Mononuclear cell (primary cell): ENCODE data around the gene DLGAP1. TPM values are rescaled to one million over a fixed set of nuclear protein-coding genes. Genes with fewer than 3 reads are reported as not detected.
"Not testable (repeated sequence)": the region's sequence is repeated elsewhere in the genome, so short reads cannot be mapped to it uniquely, and the experiment has no call there.

Experiments
- H3K27me3 ChIP-seq: 2 replicates; pipeline ENCODE4 v1.6.0; 2011; ENCODE audit warnings: low read length, control low read depth; ENCODE audit not compliant: insufficient read depth
- H3K4me1 ChIP-seq: 2 replicates; pipeline ENCODE4 v1.5.1; 2011; ENCODE audit warnings: mild to moderate bottlenecking, low read length, control low read depth; ENCODE audit not compliant: insufficient read depth
- H3K4me3 ChIP-seq: 2 replicates; pipeline ENCODE4 v1.5.1; 2011; ENCODE audit warnings: mild to moderate bottlenecking, low read length, moderate library complexity
- H3K9me3 ChIP-seq: 2 replicates; pipeline ENCODE4 v1.5.1; 2011; ENCODE audit warnings: low read depth, mild to moderate bottlenecking, control low read depth, low read length
- total RNA-seq: library from RNA; depleted of rRNA; stranded (reverse); fragments of >200 nt; gene quantifications from one replicate; pipeline ENCODE4 v1.2.3, GENCODE V29; 2012

DLGAP1 gene
- total RNA-seq, 1 donor, result 0.42 TPM

- Histone ChIP-seq H3K27me3 (no peaks in the 10 kb centered on the region), H3K4me1 (no peaks in the 10 kb centered on the region), H3K4me3 (no peak overlapping the region), H3K9me3 (no peaks in the 10 kb centered on the region)
Observed at GRCh38 chr18:4096486-4096885, 358.6 kb downstream of the DLGAP1 start.

DNA sequence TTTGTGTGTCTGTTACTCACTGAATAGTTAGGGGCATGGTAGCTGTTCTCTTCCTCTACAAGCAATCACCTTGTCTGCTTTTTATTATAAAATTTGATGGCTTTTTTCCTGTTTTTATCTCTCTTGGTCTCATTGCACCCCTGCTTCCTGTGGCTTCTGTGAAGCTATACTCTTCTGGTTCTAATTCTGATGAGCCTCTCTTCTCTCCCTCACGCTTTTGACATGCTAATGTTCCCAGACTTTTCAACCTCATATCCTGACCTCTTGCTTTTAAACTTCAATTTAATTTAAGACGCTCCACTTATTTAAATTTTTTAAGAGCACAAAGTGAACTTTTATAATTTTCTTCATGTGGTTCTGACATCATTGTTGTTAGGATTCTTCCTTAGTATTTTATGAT, 361.4 kb downstream of the DLGAP1 start:
- Histone ChIP-seq H3K4me1 (no peaks in the 10 kb centered on the region), H3K9me3 (no peaks in the 10 kb centered on the region), H3K27me3 (no peaks in the 10 kb centered on the region), H3K4me3 (no peak overlapping the region)

- H3K9me3 ChIP-seq, result peaks cover 7% of the 10 kb centered on the region
- no peaks in the 10 kb centered on the region for H3K27me3 ChIP-seq
- no peaks in the 10 kb centered on the region for H3K4me1 ChIP-seq
- H3K4me3 ChIP-seq, result no peak overlapping the region
Observed at GRCh38 chr18:4084382-4084900, 370.7 kb downstream of the DLGAP1 start.

GRCh38 chr18:4078246-4078645, 376.9 kb downstream of the DLGAP1 start:
- Histone ChIP-seq H3K4me3 (no peak overlapping the region), H3K4me1 (no peaks in the 10 kb centered on the region), H3K27me3 (peaks cover 4% of the 10 kb centered on the region), H3K9me3 (no peaks in the 10 kb centered on the region)

DNA sequence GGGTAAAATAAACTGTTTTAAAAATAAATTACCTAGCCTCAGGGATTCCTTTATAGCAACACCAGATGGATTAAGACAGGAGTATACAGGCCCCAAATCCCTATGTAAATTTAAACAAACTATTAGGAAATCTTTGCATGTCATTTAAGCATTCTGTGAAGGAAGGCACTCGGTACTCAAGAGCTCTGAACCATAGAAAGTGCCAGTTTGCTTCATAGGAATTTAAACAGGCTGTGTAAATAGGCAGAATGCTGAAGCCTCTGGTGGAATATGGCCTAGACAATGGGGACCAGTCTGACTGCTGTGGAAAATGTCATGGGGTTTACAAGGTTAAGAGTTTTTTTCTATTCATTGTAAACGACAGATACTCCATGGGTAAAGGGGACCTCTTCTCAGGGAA, 377.4 kb downstream of the DLGAP1 start:
- no peaks in the 10 kb centered on the region for H3K9me3 ChIP-seq
- H3K4me3 ChIP-seq, result no peak overlapping the region
- H3K27me3 ChIP-seq, result peaks cover 4% of the 10 kb centered on the region
- no peaks in the 10 kb centered on the region for H3K4me1 ChIP-seq

DNA sequence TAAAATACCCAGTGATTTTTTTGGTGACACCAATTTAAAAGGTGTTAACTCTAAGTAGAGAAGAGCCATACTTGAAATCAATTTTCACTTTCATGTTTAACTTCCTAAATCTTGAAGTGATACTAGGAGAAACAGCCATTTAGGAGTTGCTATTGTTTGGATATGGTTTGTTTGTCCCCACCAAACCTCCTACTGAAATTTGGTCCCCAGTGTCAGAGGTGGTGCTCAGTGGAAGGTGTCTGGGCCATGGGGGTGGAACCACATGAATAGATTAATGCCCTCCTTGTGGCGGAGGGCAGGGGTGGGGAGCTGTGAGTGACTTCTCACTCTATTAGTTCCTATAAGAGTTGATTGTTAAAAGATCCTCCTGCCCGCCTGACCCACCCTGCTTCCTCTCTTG, 377.9 kb downstream of the DLGAP1 start:
- peaks cover 4% of the 10 kb centered on the region for H3K27me3 ChIP-seq
- H3K4me3 ChIP-seq, result no peak overlapping the region
- H3K4me1 ChIP-seq, result no peaks in the 10 kb centered on the region
- no peaks in the 10 kb centered on the region for H3K9me3 ChIP-seq

DNA sequence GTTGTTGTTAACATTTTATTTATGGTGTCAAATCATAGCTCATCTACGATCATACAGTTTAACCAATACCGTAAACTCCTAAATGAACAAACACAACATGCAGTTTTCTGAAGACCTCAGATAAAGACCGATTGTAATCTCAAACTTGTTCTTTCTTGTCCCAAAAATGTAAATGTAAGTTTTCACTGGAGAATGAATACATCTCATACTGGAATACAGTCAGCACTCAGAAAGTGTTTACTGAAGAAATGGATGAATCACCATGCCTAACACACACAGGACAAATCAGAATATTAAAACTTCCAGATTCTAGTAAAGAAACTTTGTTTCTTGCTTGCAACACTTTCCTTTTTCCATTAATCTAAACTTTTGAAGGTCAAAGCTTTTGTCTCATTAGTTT, 380.5 kb downstream of the DLGAP1 start:
- H3K4me3 ChIP-seq, result no peak overlapping the region
- H3K4me1 ChIP-seq, result no peaks in the 10 kb centered on the region
- H3K27me3 ChIP-seq, result peaks cover 4% of the 10 kb centered on the region
- no peaks in the 10 kb centered on the region for H3K9me3 ChIP-seq

GRCh38 chr18:4069183-4069582, 385.9 kb downstream of the DLGAP1 start:
- H3K27me3 ChIP-seq, result peaks cover 4% of the 10 kb centered on the region
- no peaks in the 10 kb centered on the region for H3K4me1 ChIP-seq
- no peak overlapping the region for H3K4me3 ChIP-seq
- H3K9me3 ChIP-seq, result no peaks in the 10 kb centered on the region

DNA sequence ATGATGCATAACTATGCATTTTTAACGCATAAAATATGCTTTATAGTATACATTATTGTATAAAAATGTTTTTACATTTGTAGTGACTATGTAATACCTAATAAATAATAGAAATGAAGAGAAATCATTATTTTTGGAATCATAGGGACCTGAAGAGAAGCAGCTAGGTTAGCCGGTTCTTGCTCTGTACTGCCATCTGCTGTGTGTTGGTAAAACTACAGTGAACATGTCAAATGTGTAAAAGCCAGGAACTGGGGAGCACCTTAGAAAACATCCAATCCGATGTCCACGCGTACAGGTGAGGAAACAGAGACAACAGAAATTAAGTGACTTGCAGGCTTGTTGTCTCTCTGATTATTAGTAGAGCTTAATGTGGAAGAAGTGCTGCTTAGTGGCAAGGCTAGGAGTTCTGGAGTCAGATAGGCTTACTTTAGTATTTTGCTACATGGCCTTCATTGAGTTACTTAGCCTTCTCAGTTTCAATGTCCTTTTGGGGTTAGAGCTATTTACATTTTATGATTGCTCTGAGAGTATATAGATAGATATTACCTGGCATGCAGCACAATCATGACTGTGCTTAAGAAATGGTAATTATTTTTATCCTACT, 386.5 kb downstream of the DLGAP1 start:
- Histone ChIP-seq H3K4me3 (no peak overlapping the region), H3K9me3 (no peaks in the 10 kb centered on the region), H3K27me3 (peaks cover under 1% of the 10 kb centered on the region), H3K4me1 (no peaks in the 10 kb centered on the region)

DNA sequence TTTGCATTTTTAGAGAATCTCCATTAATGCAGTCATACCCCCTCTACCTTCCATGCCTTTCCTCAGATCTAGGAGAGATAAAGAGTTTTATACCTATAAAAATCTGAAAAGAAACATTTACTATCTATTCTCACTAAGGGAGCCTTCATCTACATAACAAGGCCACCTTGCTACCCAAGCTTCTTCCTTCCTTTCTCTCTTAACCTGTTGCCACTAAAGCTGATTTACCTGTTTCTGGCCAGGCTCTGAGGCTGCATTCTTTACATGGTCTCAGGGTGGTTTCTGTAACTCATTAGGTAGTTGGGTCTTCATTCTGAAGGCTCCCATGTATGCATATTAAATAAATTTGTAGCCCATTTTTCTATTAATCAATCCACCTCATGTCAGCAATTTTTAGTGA, 391.6 kb downstream of the DLGAP1 start:
- no peak overlapping the region for H3K4me3 ChIP-seq
- peaks cover 24% of the 10 kb centered on the region for H3K9me3 ChIP-seq
- peaks cover 5% of the 10 kb centered on the region for H3K4me1 ChIP-seq
- no peaks in the 10 kb centered on the region for H3K27me3 ChIP-seq

GRCh38 chr18:4060427-4061281, 394.5 kb downstream of the DLGAP1 start:
- peaks cover 24% of the 10 kb centered on the region for H3K9me3 ChIP-seq
- H3K4me1 ChIP-seq, result peaks cover 5% of the 10 kb centered on the region
- H3K27me3 ChIP-seq, result no peaks in the 10 kb centered on the region
- no peak overlapping the region for H3K4me3 ChIP-seq

DNA sequence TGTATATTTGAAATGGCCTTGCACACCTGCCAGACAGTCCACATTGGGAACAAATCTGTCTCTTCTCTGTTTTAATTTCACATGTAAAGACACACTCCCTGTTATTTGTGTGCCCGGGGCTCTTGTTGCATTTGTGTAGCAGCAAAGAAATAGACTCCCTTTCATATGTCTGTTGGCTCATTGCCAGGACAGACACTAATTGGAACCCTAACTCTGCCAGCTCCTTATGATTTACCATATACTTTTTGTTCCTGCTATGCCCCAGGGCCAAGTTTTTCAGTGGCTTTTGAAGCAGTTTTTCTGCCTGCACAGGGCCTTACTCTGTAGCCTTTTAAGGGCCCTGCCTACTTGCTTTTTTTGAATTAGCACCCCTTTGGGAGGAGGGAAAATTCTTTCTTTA, 396.9 kb downstream of the DLGAP1 start:
- Histone ChIP-seq H3K4me1 (peaks cover 5% of the 10 kb centered on the region), H3K27me3 (no peaks in the 10 kb centered on the region), H3K9me3 (peaks cover 22% of the 10 kb centered on the region), H3K4me3 (no peak overlapping the region)

DNA sequence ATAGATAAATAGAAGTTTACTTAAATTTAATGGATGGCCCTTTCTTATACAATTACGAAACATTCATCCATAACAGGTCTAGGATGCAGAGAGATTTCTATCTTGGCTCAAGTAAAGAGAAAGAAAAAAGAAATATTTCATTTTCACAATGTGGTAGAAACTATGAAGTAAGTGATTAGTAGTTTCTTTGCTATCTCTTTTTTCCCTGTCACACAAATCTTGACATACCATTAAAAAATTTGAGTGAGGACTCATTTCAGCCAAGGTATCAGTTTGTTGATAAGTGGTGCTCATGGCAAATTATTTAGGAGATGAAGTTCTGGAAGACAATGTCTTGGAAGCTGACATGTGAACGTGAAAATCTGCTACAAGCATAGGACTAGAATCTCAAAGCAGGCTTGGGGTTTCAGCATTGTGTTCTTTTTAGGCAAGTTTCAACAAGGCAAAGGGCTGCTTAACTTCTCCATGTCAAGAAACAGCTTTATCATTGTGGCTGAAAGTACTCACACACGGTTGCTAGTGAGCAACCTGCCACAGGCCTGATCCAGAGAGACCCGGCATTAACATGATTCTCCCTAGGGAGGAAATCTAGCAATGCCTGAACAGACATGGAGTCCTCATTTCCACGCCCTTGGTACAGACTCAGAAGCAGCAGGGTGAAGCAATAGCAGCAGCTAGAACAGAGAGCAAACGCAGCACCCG, 414.6 kb downstream of the DLGAP1 start:
- Histone ChIP-seq H3K27me3 (no peaks in the 10 kb centered on the region), H3K4me3 (no peak overlapping the region), H3K9me3 (no peaks in the 10 kb centered on the region), H3K4me1 (no peaks in the 10 kb centered on the region)

GRCh38 chr18:4035521-4035920, 419.6 kb downstream of the DLGAP1 start:
- H3K27me3 ChIP-seq, result no peaks in the 10 kb centered on the region

GRCh38 chr18:4034815-4035214, 420.3 kb downstream of the DLGAP1 start:
- H3K9me3 ChIP-seq, H3K4me1 ChIP-seq, H3K27me3 ChIP-seq, H3K4me3 ChIP-seq: not testable (repeated sequence)

More at GRCh38 chr18:4035521-4035920, 419.6 kb downstream of the DLGAP1 start:
- Histone ChIP-seq H3K9me3 (no peaks in the 10 kb centered on the region), H3K4me3 (no peak overlapping the region), H3K4me1 (no peaks in the 10 kb centered on the region)
